Epidermal melanocyte (primary cell): Measurements from ENCODE around the gene PARPBP.
"Not testable (repeated sequence)": the region's sequence is repeated elsewhere in the genome, so short reads cannot be mapped to it uniquely, and the experiment has no call there.

Source experiments
- DNase-seq: peaks from one replicate; pipeline ENCODE4 v3.0.0; 2011; ENCODE audit warnings: low spot score; ENCODE audit not compliant: insufficient read length

The PARPBP gene

GRCh38 chr12:102119674-102120563, at the start of gene PARPBP, which contains the start of gene NUP37:
PARPBP (plus strand) TSS chr12:102120183; CDS start chr12:102123889, 3,706 bp downstream.
NUP37 (minus strand) TSS chr12:102120114; CDS start chr12:102118518, 1,596 bp downstream.
- peak; percentile 83 for DNase-seq

- DNase-seq = not testable (repeated sequence)
Measured at GRCh38 chr12:102072092-102072491, 47.9 kb upstream of the PARPBP start.

- no peak for DNase-seq
Measured at GRCh38 chr12:102080842-102081241, 39.1 kb upstream of the PARPBP start.

- not testable (repeated sequence) for DNase-seq
Measured at GRCh38 chr12:102089228-102089835, 30.7 kb upstream of the PARPBP start.

GRCh38 chr12:102093319-102093718, 26.7 kb upstream of the PARPBP start:
- no peak for DNase-seq

GRCh38 chr12:102095677-102096263, 24.2 kb upstream of the PARPBP start:
- DNase-seq = no peak

- DNase-seq = no peak
Measured at GRCh38 chr12:102096855-102097254, 23.1 kb upstream of the PARPBP start.

GRCh38 chr12:102106905-102107304, 13.1 kb upstream of the PARPBP start:
- no peak for DNase-seq

GRCh38 chr12:102107970-102108369, 12.0 kb upstream of the PARPBP start:
- no peak for DNase-seq

GRCh38 chr12:102110782-102111181, 9.2 kb upstream of the PARPBP start:
- DNase-seq = no peak

GRCh38 chr12:102114212-102114611, 5.8 kb upstream of the PARPBP start:
- no peak for DNase-seq

- no peak for DNase-seq
Measured at GRCh38 chr12:102116392-102116791, 3.6 kb upstream of the PARPBP start.

GRCh38 chr12:102118874-102119273, 1.1 kb upstream of the PARPBP start:
- DNase-seq = no peak

- DNase-seq = no peak
Measured at GRCh38 chr12:102120564-102120873, 536 bp downstream of the PARPBP start.

- DNase-seq = no peak
Measured at GRCh38 chr12:102120886-102121285, 903 bp downstream of the PARPBP start.

GRCh38 chr12:102121328-102121727, 1.3 kb downstream of the PARPBP start:
- DNase-seq = not testable (repeated sequence)

- DNase-seq = not testable (repeated sequence)
Measured at GRCh38 chr12:102130720-102131119, 10.7 kb downstream of the PARPBP start.

- not testable (repeated sequence) for DNase-seq
Measured at GRCh38 chr12:102131442-102131841, 11.5 kb downstream of the PARPBP start.

GRCh38 chr12:102137619-102138018, 17.6 kb downstream of the PARPBP start:
- DNase-seq = not testable (repeated sequence)

- not testable (repeated sequence) for DNase-seq
Measured at GRCh38 chr12:102142866-102143373, 22.9 kb downstream of the PARPBP start.

- DNase-seq = no peak
Measured at GRCh38 chr12:102144221-102144620, 24.2 kb downstream of the PARPBP start.

GRCh38 chr12:102147062-102147587, 27.1 kb downstream of the PARPBP start:
- not testable (repeated sequence) for DNase-seq
